Liver (tissue), 9 donors: ENCODE results near the gene CTDSPL2. TPM values are rescaled to one million over a fixed set of nuclear protein-coding genes. Genes with fewer than 3 reads are reported as not detected.

Source experiments
- DNase-seq: peaks from one replicate; pipeline ENCODE4 v3.0.0-alpha.2; 2017; ENCODE audit warnings: low spot score
- H3K27ac ChIP-seq, 2 donors: one replicate each; pipeline ENCODE4 v1.7.0; 2013; ENCODE audit warnings: inconsistent platforms in 2 of 2, low read length in 2 of 2, control low read depth in 1 of 2, low read depth in 1 of 2, mild to moderate bottlenecking in 1 of 2
- H3K27me3 ChIP-seq, 4 donors: one replicate each; pipeline versions ENCODE4 v1.6.1 to v1.7.0; 2013; ENCODE audit warnings: low read length in 3 of 4, inconsistent platforms in 1 of 4, mild to moderate bottlenecking in 1 of 4, moderate library complexity in 1 of 4; ENCODE audit not compliant: control insufficient read depth in 4 of 4, insufficient read depth in 4 of 4
- H3K36me3 ChIP-seq, 4 donors: one replicate each; pipeline versions ENCODE4 v1.6.1 to v1.7.0; 2013; ENCODE audit warnings: low read length in 3 of 4, mild to moderate bottlenecking in 3 of 4, low read depth in 1 of 4, moderate library complexity in 1 of 4; ENCODE audit not compliant: control insufficient read depth in 4 of 4, insufficient read depth in 3 of 4
- H3K4me1 ChIP-seq, 4 donors: one replicate each; pipeline versions ENCODE4 v1.6.1 to v1.7.0; 2013; ENCODE audit warnings: low read length in 3 of 4, mild to moderate bottlenecking in 3 of 4, moderate library complexity in 1 of 4; ENCODE audit not compliant: control insufficient read depth in 4 of 4, insufficient read depth in 4 of 4
- H3K4me3 ChIP-seq, 3 donors: one replicate each; pipeline versions ENCODE4 v1.6.1 to v1.7.0; 2013; ENCODE audit warnings: low read length in 3 of 3, control low read depth in 1 of 3, low read depth in 1 of 3, mild to moderate bottlenecking in 1 of 3
- H3K9ac ChIP-seq, 2 donors: one replicate each; pipeline ENCODE4 v1.7.0; 2013; ENCODE audit warnings: low read length in 2 of 2, mild to moderate bottlenecking in 2 of 2, moderate library complexity in 2 of 2, control low read depth in 1 of 2, low read depth in 1 of 2
- H3K9me3 ChIP-seq, 4 donors: one replicate each; pipeline versions ENCODE4 v1.6.1 to v1.7.0; 2013; ENCODE audit warnings: low read length in 3 of 4; ENCODE audit not compliant: control insufficient read depth in 4 of 4
- ATF3 ChIP-seq: IDR thresholded peaks from 2 replicates; pipeline ENCODE4 v1.6.1; 2016; ENCODE audit warnings: antibody characterized with exemption
- CTCF ChIP-seq: fragments of 150-350 bp; IDR thresholded peaks from 2 replicates; pipeline ENCODE4 v1.5.1; 2017; ENCODE audit warnings: improper control_type of control experiment, low read depth, low read length; ENCODE audit not compliant: missing input control
- FOXA1 ChIP-seq: IDR thresholded peaks from 2 replicates; pipeline ENCODE4 v1.6.1; 2016; ENCODE audit warnings: antibody characterized with exemption
- FOXA2 ChIP-seq: IDR thresholded peaks from 2 replicates; pipeline ENCODE4 v1.6.1; 2016; ENCODE audit warnings: antibody characterized with exemption
- GABPA ChIP-seq, 2 donors: IDR thresholded peaks in 1 of 2; conservative IDR thresholded peaks in 1 of 2; 2 replicates each; pipeline ENCODE4 v1.6.1; 2016; ENCODE audit warnings: antibody characterized with exemption in 2 of 2, mild to moderate bottlenecking in 1 of 2, moderate library complexity in 1 of 2
- HNF4G ChIP-seq: IDR thresholded peaks from 2 replicates; pipeline ENCODE4 v1.6.1; 2016; ENCODE audit warnings: antibody characterized with exemption
- MAX ChIP-seq: IDR thresholded peaks from 2 replicates; pipeline ENCODE4 v1.6.1; 2016; ENCODE audit warnings: antibody characterized with exemption
- NR2F2 ChIP-seq: IDR thresholded peaks from 2 replicates; pipeline ENCODE4 v1.6.1; 2016; ENCODE audit warnings: antibody characterized with exemption
- RAD21 ChIP-seq, 2 donors: IDR thresholded peaks; 2 replicates each; pipeline ENCODE4 v1.6.1; 2016; ENCODE audit warnings: antibody characterized with exemption in 2 of 2, mild to moderate bottlenecking in 2 of 2
- SP1 ChIP-seq: IDR thresholded peaks from 2 replicates; pipeline ENCODE4 v1.6.1; 2018; ENCODE audit warnings: antibody characterized with exemption, mild to moderate bottlenecking
- TAF1 ChIP-seq: conservative IDR thresholded peaks from 2 replicates; pipeline ENCODE4 v1.6.1; 2016; ENCODE audit warnings: antibody characterized with exemption, mild to moderate bottlenecking
- YY1 ChIP-seq: IDR thresholded peaks from 2 replicates; pipeline ENCODE4 v1.6.1; 2016; ENCODE audit warnings: antibody characterized with exemption, mild to moderate bottlenecking
- WGBS: extraction: QIAGEN DNeasy Blood & Tissue Kit; methylation state at CpG from one replicate; pipeline ENCODE4 v1.1.7; 2013; 5-methylcytosine and 5-hydroxymethylcytosine counted together
- polyA plus RNA-seq, 2 donors: library from polyadenylated mRNA; stranded (reverse) in 1 of 2; unstranded in 1 of 2; fragments of 200-250 nt in 1 of 2; fragments of >200 nt in 1 of 2; fragmentation: Nextera tagmentation in 1 of 2; extraction: Ambion mirVana in 1 of 2; gene quantifications; one replicate each; pipeline versions ENCODE4 v1.2.1 to v1.2.3, GENCODE V29; 2013 to 2015
- total RNA-seq, 2 donors: library from RNA; depleted of rRNA; stranded (reverse); fragments of >200 nt; gene quantifications; one replicate each; pipeline ENCODE4 v1.2.3, GENCODE V29; 2014
- TF ChIP-seq, protein P1 (sequence below): IDR thresholded peaks from 2 replicates; pipeline ENCODE4 v1.6.1; 2016; ENCODE audit warnings: antibody characterized with exemption, mild to moderate bottlenecking
- donor health status: healthy.
- donor health status: healthy.
- donor health status: healthy.
- donor health status: healthy.
- donor health status: healthy.

CTDSPL2 gene
- total and polyA plus RNA-seq, 4 donors: 3.6 to 41.5 (median 21.2) TPM

- no peak for DNase-seq
- no peaks in the 10 kb centered on the region for H3K9me3 ChIP-seq
- WGBS: 18% methylated on average over 4 of the region's 4 CpGs
- no peaks in the 10 kb centered on the region for H3K27me3 ChIP-seq
- H3K27ac ChIP-seq: no peak overlapping the region
- H3K36me3 ChIP-seq: peaks cover 0 to 6% (median under 1%) of the 10 kb centered on the region in 4 donors
- no peak overlapping the region for H3K9ac ChIP-seq
- no peak overlapping the region for H3K4me3 ChIP-seq
- H3K4me1 ChIP-seq: peaks cover 0 to 7% (median 3%) of the 10 kb centered on the region in 4 donors
- TF ChIP-seq CTCF (no peak), HNF4G (no peak), ATF3 (no peak), MAX (no peak), FOXA2 (no peak), SP1 (no peak), YY1 (no peak)
Measured at GRCh38 chr15:44458429-44458828, 31.0 kb downstream of the CTDSPL2 start.

GRCh38 chr15:44468709-44469385, 41.4 kb downstream of the CTDSPL2 start:
- no peaks in the 10 kb centered on the region for H3K9me3 ChIP-seq
- no peak for DNase-seq
- H3K9ac ChIP-seq: no peak overlapping the region
- H3K4me1 ChIP-seq: no peaks in the 10 kb centered on the region
- H3K36me3 ChIP-seq: peaks cover under 1 to 6% (median 4%) of the 10 kb centered on the region in 4 donors
- 85% methylated on average over 3 of the region's 3 CpGs for WGBS
- no peaks in the 10 kb centered on the region for H3K27me3 ChIP-seq
- no peak overlapping the region for H3K27ac ChIP-seq
- no peak overlapping the region for H3K4me3 ChIP-seq
- TF ChIP-seq TAF1: no peak
- no peak for TF ChIP-seq RAD21 (IDR thresholded peaks at IDR 0.05)
- no peak for TF ChIP-seq FOXA1
- no peak for TF ChIP-seq YY1
- no peak for TF ChIP-seq CTCF
- TF ChIP-seq, protein P1, sequence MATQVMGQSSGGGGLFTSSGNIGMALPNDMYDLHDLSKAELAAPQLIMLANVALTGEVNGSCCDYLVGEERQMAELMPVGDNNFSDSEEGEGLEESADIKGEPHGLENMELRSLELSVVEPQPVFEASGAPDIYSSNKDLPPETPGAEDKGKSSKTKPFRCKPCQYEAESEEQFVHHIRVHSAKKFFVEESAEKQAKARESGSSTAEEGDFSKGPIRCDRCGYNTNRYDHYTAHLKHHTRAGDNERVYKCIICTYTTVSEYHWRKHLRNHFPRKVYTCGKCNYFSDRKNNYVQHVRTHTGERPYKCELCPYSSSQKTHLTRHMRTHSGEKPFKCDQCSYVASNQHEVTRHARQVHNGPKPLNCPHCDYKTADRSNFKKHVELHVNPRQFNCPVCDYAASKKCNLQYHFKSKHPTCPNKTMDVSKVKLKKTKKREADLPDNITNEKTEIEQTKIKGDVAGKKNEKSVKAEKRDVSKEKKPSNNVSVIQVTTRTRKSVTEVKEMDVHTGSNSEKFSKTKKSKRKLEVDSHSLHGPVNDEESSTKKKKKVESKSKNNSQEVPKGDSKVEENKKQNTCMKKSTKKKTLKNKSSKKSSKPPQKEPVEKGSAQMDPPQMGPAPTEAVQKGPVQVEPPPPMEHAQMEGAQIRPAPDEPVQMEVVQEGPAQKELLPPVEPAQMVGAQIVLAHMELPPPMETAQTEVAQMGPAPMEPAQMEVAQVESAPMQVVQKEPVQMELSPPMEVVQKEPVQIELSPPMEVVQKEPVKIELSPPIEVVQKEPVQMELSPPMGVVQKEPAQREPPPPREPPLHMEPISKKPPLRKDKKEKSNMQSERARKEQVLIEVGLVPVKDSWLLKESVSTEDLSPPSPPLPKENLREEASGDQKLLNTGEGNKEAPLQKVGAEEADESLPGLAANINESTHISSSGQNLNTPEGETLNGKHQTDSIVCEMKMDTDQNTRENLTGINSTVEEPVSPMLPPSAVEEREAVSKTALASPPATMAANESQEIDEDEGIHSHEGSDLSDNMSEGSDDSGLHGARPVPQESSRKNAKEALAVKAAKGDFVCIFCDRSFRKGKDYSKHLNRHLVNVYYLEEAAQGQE: no peak
- TF ChIP-seq HNF4G: no peak
- TF ChIP-seq NR2F2: no peak
- no peak for TF ChIP-seq GABPA (IDR thresholded peaks at IDR 0.05 in 1 of 2, conservative IDR thresholded peaks at IDR 0.05 in 1 of 2)
- TF ChIP-seq SP1: no peak
